Stimulated activated naive B cell treated with anti-CD40 and anti-IgM and Interleukin-4, amounts not matched to agents 10 μg/mL and 1 μg/mL and 100 μg/mL, for 72 hours (primary cell): ENCODE data around the gene WASF2.
"Not testable (repeated sequence)": the region's sequence is repeated elsewhere in the genome, so short reads cannot be mapped to it uniquely, and the experiment has no call there.

Source experiments
- ATAC-seq, 2 donors: fragments of 150-1000 bp; cut with Tn5 transposase; replicated peaks; 2 replicates each; pipeline ENCODE4 v1.10.0; 2021; ENCODE audit warnings: moderate library complexity in 1 of 2
- DNase-seq: peaks from one replicate; pipeline ENCODE4 v3.0.0; 2021
- H3K27ac Mint-ChIP-seq: one replicate; pipeline ENCODE4 v1.8.0; 2022; ENCODE audit warnings: mild to moderate bottlenecking, mixed read lengths
- H3K27me3 Mint-ChIP-seq, 2 donors: one replicate each; pipeline ENCODE4 v1.8.0; 2022; ENCODE audit warnings: mixed read lengths in 2 of 2
- H3K36me3 Mint-ChIP-seq, 2 donors: one replicate each; pipeline ENCODE4 v1.8.0; 2022; ENCODE audit warnings: mixed read lengths in 2 of 2, mild to moderate bottlenecking in 1 of 2
- H3K4me1 Mint-ChIP-seq, 2 donors: one replicate each; pipeline ENCODE4 v1.8.0; 2022; ENCODE audit warnings: mixed read lengths in 2 of 2, mild to moderate bottlenecking in 1 of 2
- H3K4me3 Mint-ChIP-seq, 2 donors: one replicate each; pipeline ENCODE4 v1.8.0; 2022; ENCODE audit warnings: mild to moderate bottlenecking in 2 of 2, mixed read lengths in 2 of 2, moderate library complexity in 1 of 2
- H3K9me3 Mint-ChIP-seq, 2 donors: one replicate each; pipeline ENCODE4 v1.8.0; 2022; ENCODE audit warnings: mixed read lengths in 2 of 2, mild to moderate bottlenecking in 1 of 2

WASF2 gene

DNA sequence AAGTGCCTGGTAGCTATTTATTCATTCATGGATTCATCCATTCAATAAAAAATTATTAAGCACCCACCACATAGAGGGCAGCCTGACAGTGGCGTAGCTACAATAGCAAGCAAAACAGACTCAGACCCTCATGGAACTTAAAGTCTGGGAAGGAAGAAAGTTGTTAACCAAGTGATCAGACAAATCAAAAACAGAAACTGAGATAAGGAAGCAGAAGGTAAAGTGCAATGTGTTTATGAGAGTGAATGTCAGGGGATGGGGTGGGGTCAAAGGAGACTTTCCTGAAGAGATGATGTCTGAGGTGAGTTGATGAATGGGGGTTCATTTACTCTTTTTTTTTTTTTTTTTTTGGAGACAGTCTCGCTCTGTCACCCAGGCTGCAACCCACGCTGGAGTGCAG, 2.8 kb upstream of the WASF2 start:
- H3K4me3 Mint-ChIP-seq, result no peak overlapping the region
- ATAC-seq, result peak in 1 of 2 donors; percentile 9
- peak overlapping the region; percentile 100 for H3K27ac Mint-ChIP-seq

DNA sequence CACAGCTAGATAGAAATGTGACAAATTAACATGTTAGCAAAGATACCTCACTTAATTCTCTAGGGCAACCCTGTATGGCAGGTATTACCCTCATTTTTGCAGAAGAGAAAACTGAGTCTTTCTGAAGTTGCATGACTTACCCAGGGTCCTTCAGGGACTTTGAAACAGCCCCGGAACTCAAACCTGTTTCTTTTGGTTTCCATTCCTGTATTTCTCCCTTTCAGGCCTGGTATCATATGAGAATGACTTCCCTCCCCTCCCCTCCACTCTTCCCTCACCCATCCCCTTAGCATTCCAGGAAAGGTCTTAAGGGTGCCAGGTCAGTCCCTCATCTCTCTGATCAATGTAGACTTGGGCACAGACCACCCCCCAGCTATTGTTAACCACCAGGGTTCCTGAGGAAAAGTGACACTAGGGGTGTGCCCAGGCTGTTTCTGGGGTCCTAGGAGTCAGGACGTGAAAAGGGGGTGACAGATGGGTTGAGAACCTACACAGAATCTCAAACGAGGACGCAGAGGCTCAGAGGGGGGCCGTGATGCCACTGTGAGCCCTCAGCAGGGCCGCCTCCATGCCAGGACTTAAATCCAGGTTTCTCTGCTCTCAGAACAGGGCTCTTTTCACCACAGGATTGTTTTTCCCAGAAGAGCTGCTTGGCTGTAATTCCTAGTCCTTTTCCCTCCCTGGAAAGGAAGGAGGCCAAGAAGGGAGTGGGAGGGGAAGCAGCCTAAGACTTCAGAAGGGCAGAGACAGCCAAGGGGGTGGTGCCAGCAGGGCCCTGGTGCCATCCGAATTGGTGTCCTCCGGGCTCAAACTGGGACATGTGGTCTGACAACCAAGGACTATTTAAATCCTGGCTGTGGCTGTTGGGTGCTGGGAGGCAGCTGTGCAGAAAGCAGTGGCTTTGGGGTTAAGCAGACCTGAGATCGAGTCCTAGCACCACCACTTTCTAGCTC, 2.1 kb upstream of the WASF2 start:
- Mint-ChIP-seq H3K9me3 (peaks cover 0 to 2% of the 10 kb centered on the region in 2 donors), H3K27ac (peak overlapping the region; percentile 100)

More for the DNA sequence above, 2.8 kb upstream of the WASF2 start:
- Mint-ChIP-seq H3K4me1 (peaks cover 41 to 51% of the 10 kb centered on the region in 2 donors), H3K27me3 (no peaks in the 10 kb centered on the region), H3K36me3 (peaks cover 4 to 5% of the 10 kb centered on the region in 2 donors), H3K9me3 (peaks cover 0 to 2% of the 10 kb centered on the region in 2 donors)
- DNase-seq, result no peak

DNA sequence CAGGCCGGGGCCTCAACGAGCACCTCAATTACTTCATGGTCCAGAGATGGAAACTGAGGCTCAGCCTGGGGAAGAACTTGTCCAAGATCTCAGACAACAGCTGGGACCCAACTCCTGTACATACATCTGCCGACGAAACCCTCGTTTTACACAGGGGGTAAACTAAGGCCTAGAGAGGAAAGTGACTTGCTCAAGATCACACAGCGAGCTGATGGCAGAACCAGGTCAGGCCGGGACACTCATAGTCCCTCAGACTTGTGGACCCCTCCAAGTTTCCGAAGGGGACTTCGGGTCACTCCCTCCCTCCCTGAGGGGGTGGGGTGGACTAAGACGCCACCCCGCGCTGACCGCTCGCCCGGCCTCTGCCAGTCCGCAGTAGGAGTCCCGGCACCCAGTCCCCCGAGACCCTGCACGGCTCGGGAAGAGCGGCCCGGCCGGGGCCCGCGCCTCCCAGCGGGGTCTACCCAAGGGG, 430 bp downstream of the WASF2 start:
- H3K4me1 Mint-ChIP-seq, result peaks cover 35 to 49% of the 10 kb centered on the region in 2 donors
- H3K9me3 Mint-ChIP-seq, result peaks cover 0 to 2% of the 10 kb centered on the region in 2 donors
- peaks cover 9% of the 10 kb centered on the region in 2 donors for H3K36me3 Mint-ChIP-seq
- peak; percentile 29 for DNase-seq
- H3K4me3 Mint-ChIP-seq, result peak overlapping the region; percentile 84 to 89
- peak overlapping the region; percentile 100 for H3K27ac Mint-ChIP-seq
- ATAC-seq, result peak; percentile 9 to 20
- no peaks in the 10 kb centered on the region for H3K27me3 Mint-ChIP-seq

More for the DNA sequence above, 2.1 kb upstream of the WASF2 start:
- peaks cover 41 to 54% of the 10 kb centered on the region in 2 donors for H3K4me1 Mint-ChIP-seq
- H3K36me3 Mint-ChIP-seq, result peaks cover 4 to 5% of the 10 kb centered on the region in 2 donors
- H3K4me3 Mint-ChIP-seq, result peak overlapping the region; percentile 60 to 71
- peak; percentile 45 to 53 for ATAC-seq
- peak; percentile 33 for DNase-seq
- H3K27me3 Mint-ChIP-seq, result no peaks in the 10 kb centered on the region

DNA sequence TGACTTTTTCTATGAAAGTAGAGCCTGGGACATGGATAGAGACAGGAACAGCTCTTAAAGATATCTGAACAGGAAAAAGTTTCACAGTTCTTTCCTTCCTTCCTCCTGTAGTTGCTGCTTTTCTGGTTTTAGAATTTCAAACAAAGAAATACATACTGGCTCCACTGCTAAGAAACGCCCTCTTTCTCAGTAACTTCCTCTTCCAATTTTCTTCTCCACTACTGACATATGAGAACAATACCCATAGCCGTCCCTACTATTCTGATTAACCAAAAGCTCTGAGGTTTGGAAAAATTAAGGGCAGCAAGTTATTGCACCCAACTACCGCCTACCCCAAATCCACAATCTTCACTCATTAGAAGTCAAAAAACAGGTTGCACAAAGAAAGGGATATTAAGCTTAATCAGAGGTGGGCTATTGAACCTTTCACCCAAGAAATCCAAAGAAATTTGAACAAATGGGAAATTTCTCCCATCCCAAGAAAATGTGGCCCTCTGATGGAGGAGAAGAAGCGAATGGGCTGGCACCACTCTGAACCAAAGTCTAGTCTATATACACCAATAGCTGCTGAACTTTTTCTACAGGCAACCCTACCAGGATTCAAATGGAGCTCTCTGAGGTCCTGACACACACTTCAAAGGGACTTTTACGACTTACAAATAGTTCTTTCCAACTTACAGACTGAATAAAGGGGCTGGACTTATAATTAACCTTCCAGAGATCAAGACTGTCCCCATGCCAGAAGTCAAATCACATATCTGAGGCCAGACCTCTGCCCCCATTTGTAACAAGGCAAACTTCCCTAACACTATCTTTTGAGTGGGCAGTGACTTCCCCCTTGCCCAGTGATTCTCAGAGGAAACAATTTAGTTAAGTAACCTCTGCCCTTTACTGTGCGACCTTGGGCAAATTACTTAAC, 1.7 kb downstream of the WASF2 start:
- no peak for DNase-seq
- peak overlapping the region; percentile 100 for H3K27ac Mint-ChIP-seq
- peak overlapping the region; percentile 84 to 89 for H3K4me3 Mint-ChIP-seq
- H3K27me3 Mint-ChIP-seq, result no peaks in the 10 kb centered on the region
- H3K4me1 Mint-ChIP-seq, result peaks cover 37 to 57% of the 10 kb centered on the region in 2 donors
- ATAC-seq, result peak; percentile 5 to 8
- peaks cover 9 to 17% of the 10 kb centered on the region in 2 donors for H3K36me3 Mint-ChIP-seq
- peaks cover 0 to 2% of the 10 kb centered on the region in 2 donors for H3K9me3 Mint-ChIP-seq

DNA sequence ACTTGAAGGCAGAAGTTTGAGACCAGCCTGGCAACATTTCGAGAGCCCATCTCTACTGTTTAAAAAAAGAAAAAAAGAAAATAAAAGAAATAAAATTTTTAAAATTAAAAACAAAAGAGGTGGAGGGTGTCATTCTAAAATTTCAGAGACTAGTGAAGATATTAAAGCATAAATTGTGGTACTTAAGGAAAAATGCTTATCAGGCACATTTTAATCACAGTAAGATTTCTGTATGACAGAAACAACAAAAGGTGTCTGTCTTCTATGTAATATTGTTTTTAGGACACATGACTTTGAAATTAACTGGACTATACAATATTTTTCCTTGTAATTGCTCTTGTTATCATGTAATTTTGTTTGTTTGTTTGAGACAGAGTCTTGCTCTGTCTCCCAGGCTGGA, 4.6 kb downstream of the WASF2 start:
- H3K4me1 Mint-ChIP-seq, result peaks cover 33 to 61% of the 10 kb centered on the region in 2 donors
- peaks cover 4 to 17% of the 10 kb centered on the region in 2 donors for H3K36me3 Mint-ChIP-seq
- peak overlapping the region; percentile 37 for H3K27ac Mint-ChIP-seq
- H3K27me3 Mint-ChIP-seq, result no peaks in the 10 kb centered on the region
- H3K9me3 Mint-ChIP-seq, result no peaks in the 10 kb centered on the region
- no peak for ATAC-seq
- DNase-seq, result no peak
- H3K4me3 Mint-ChIP-seq, result no peak overlapping the region

DNA sequence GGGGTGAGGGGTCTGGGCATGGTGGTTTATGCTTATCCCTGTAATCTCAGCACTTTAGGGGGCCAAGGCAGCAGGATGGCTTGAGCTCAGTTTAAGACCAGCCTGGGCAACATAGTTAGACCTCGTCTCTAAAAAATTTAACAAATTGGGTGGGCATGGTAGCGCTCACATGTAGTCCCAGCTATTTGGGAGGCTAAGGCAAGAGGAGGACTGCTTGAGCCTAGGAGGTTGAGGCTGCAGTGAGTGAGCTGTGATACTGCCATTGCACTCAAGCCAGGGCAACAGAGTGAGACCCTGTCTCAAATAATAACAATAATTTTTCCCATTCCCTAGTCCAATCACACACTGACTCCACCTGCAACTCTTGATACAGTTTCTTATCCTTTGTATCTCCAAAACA, 6.3 kb downstream of the WASF2 start:
- H3K9me3 Mint-ChIP-seq, result no peaks in the 10 kb centered on the region
- no peak for DNase-seq
- peak overlapping the region in 1 of 2 donors; percentile 13 for H3K4me3 Mint-ChIP-seq
- H3K27ac Mint-ChIP-seq, result peak overlapping the region; percentile 65
- H3K36me3 Mint-ChIP-seq, result peaks cover 6 to 14% of the 10 kb centered on the region in 2 donors
- no peaks in the 10 kb centered on the region for H3K27me3 Mint-ChIP-seq
- peaks cover 31 to 65% of the 10 kb centered on the region in 2 donors for H3K4me1 Mint-ChIP-seq
- ATAC-seq, result no peak

DNA sequence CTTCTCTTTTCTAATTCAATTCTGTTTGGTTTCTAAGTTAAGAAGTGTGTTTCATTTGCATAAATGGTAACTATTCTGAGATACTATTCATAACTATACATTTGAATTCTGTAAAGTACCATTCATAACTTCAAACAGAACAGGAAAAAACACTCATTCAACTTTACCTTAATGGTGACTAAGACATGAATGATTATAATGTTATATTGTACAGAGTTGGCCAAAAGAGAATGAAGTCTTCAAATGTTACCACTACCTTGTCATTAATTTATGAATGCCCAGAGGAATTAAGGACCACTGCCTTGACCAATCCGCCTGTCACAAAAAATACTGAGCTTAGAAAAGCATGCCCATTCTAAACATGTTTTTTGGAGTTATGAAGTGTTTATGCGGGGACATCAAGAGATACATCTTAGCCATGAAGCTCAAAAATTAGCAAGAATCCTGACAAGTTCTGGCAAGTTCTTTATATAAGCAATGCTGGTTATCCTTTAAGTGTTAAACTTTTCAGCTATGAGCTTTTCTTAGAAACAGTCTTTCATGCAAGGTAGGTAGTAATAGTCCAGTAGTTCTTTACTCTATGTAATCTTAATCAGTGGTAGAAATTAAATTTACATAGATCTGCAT, 7.9 kb downstream of the WASF2 start:
- Mint-ChIP-seq H3K4me1 (peaks cover 29 to 67% of the 10 kb centered on the region in 2 donors), H3K9me3 (peaks cover 2 to 4% of the 10 kb centered on the region in 2 donors), H3K27ac (peak overlapping the region; percentile 71), H3K4me3 (peak overlapping the region; percentile 14 to 36), H3K36me3 (peaks cover 8 to 21% of the 10 kb centered on the region in 2 donors), H3K27me3 (no peaks in the 10 kb centered on the region)
- ATAC-seq (peak; percentile 75 to 87), DNase-seq (no peak)

DNA sequence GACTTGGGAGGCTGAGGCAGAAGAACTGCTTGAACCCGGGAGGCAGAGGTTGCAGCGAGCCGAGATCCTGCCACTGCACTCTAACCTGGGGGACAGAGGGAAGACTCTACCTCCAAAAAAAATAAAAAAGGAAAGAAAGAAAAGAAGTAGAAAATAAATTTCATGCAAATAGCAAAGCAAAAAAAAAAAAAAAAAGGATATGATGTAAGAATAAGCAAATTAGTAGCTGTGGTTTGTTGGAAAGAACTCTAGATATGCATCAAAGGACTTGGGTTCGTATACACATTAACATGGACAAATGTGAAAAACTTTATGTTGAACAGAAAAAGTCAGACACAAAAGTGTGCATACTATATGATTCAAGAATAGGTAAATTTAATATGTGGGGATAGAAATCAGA, 11.9 kb downstream of the WASF2 start:
- H3K27ac Mint-ChIP-seq, result peak overlapping the region; percentile 78
- DNase-seq, result no peak
- ATAC-seq, result peak in 1 of 2 donors; percentile 40
- peak overlapping the region; percentile 53 to 65 for H3K4me3 Mint-ChIP-seq
- H3K36me3 Mint-ChIP-seq, result peaks cover 4 to 36% of the 10 kb centered on the region in 2 donors
- peaks cover 46 to 92% of the 10 kb centered on the region in 2 donors for H3K4me1 Mint-ChIP-seq
- H3K9me3 Mint-ChIP-seq, result peaks cover 2 to 4% of the 10 kb centered on the region in 2 donors
- no peaks in the 10 kb centered on the region for H3K27me3 Mint-ChIP-seq

DNA sequence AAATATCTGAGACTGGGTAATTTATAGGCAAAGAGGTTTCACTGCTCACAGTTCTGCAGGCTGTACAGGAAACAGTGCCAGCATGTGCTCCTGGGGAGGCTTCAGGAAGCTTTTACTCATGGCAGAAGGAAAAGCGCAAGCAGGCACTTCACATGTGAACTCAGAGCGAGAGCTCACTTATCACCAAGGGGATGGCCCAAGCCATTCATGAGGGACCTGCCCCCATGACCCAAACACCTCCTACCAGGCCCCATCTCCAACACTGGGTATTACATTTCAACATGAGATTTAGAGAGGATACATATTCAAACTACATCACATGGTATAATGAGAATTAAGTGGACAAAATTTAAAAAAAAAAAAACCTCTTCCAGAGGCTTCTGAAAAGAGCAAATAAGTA, 13.7 kb downstream of the WASF2 start:
- H3K9me3 Mint-ChIP-seq, result peaks cover 2 to 4% of the 10 kb centered on the region in 2 donors
- no peaks in the 10 kb centered on the region for H3K27me3 Mint-ChIP-seq
- DNase-seq, result no peak
- ATAC-seq, result peak; percentile 33 to 51
- peaks cover 44 to 92% of the 10 kb centered on the region in 2 donors for H3K4me1 Mint-ChIP-seq
- H3K36me3 Mint-ChIP-seq, result peaks cover 9 to 47% of the 10 kb centered on the region in 2 donors
- H3K4me3 Mint-ChIP-seq, result no peak overlapping the region
- H3K27ac Mint-ChIP-seq, result peak overlapping the region; percentile 77

DNA sequence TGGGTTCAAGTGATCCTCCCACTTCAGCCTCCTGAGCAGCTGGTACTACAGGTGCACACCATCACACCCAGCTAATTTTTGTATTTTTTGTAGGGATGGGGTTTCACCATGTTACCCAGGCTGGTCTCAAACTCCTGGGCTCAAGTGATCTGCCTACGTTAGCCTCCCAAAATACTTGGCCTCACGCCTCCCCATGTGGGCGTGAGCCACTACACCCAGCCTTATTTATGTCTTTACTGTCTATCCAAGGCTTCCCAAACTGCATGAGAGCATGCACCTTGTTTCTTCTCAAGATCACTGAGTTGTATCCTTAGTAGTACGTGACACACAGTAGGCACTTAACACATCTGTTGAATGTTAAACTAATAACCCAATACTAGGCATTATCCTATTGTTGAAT, 14.2 kb downstream of the WASF2 start:
- peak overlapping the region in 1 of 2 donors; percentile 5 for H3K4me3 Mint-ChIP-seq
- H3K4me1 Mint-ChIP-seq, result peaks cover 44 to 92% of the 10 kb centered on the region in 2 donors
- H3K27ac Mint-ChIP-seq, result peak overlapping the region; percentile 77
- ATAC-seq (no peak), DNase-seq (no peak)
- H3K27me3 Mint-ChIP-seq, result no peaks in the 10 kb centered on the region
- H3K9me3 Mint-ChIP-seq, result peaks cover 2 to 4% of the 10 kb centered on the region in 2 donors
- H3K36me3 Mint-ChIP-seq, result peaks cover 11 to 50% of the 10 kb centered on the region in 2 donors

DNA sequence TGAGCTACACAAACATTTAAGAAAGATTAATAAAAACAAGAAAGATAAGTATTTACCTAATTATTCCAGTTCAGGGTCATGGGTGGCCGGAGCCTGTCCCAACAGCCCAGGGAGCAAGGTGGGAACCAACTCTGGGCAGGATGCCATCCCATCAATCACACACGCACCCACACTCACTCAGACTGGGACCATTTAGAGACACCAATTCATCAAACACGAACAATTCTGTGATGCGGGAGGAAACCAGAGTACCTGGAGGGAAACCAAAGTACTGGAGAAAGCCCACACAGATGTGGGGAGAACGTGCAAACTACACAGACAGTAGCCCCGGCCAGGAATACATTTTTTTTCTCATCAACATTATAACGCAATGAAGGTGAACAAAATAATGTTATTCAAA, 16.2 kb downstream of the WASF2 start:
- Mint-ChIP-seq H3K9me3 (peaks cover 2 to 4% of the 10 kb centered on the region in 2 donors), H3K27ac (peak overlapping the region; percentile 38), H3K27me3 (no peaks in the 10 kb centered on the region), H3K4me3 (peak overlapping the region in 1 of 2 donors; percentile 14), H3K36me3 (peaks cover 24 to 68% of the 10 kb centered on the region in 2 donors), H3K4me1 (peaks cover 56 to 96% of the 10 kb centered on the region in 2 donors)
- DNase-seq (no peak), ATAC-seq (no peak)

DNA sequence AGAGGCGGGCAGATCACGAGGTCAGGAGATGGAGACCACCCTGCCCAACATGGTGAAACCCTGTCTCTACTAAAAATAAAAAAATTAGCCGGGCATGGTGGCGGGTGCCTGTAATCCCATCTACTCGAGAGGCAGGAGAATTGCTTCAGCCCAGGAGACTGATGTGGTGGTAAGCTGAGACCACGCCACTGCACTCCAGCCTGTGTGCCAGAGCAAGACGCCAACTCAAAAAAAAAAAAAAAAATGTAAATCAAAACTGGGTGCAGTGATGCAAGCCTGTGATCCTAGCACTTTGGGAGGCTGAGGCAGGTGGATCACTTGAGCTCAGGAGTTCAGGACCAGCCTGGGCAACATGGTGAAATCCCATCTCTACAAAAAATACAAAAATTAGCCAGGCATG, 17.9 kb downstream of the WASF2 start:
- not testable (repeated sequence) for H3K9me3 Mint-ChIP-seq, DNase-seq, ATAC-seq, H3K27me3 Mint-ChIP-seq, H3K4me3 Mint-ChIP-seq
- Mint-ChIP-seq H3K27ac (peak overlapping the region; percentile 21), H3K4me1 (peaks cover 57 to 93% of the 10 kb centered on the region in 2 donors), H3K36me3 (peaks cover 26 to 70% of the 10 kb centered on the region in 2 donors)

DNA sequence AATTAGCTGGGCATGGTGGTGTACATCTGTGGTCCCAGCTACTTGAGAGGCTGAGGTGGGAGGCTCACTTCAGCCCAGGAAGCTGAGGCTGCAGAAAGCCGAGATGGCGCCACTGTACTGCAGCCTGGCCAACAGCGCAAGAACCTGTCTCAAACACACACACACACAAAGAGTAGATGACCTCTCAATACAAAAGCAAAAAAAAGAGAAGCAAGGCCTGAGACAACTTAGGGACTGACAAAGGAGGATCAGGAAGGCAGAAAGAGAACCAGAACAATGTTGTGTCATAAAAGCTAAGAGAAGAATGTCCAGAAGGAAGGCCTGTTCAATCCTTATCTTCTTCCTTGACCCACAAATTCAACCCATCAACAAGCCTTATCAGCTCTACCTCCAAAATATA, 18.5 kb downstream of the WASF2 start:
- no peaks in the 10 kb centered on the region for H3K27me3 Mint-ChIP-seq
- no peaks in the 10 kb centered on the region for H3K9me3 Mint-ChIP-seq
- DNase-seq (no peak), ATAC-seq (no peak)
- H3K27ac Mint-ChIP-seq, result peak overlapping the region; percentile 6
- H3K4me3 Mint-ChIP-seq, result peak overlapping the region in 1 of 2 donors; percentile 30
- H3K4me1 Mint-ChIP-seq, result peaks cover 52 to 88% of the 10 kb centered on the region in 2 donors
- H3K36me3 Mint-ChIP-seq, result peaks cover 26 to 65% of the 10 kb centered on the region in 2 donors
